Measurements from ENCODE around the gene DGKQ. TPM values are rescaled to one million over a fixed set of nuclear protein-coding genes. Genes with fewer than 3 reads are reported as not detected.

DGKQ gene
- total and polyA plus RNA-seq, 2 of the 8 experiments (the other 6 are each of a cell fraction or from before 2014, with no cell fraction given): 7.3 to 9.7 TPM

- H3K79me2 ChIP-seq (ENCODE audit: control insufficient read depth in 1 of 2, insufficient read depth in 2 of 2, low read length in 2 of 2): peaks cover 8 to 36% of the 10 kb centered on the region in 2 experiments
- ChIA-PET POLR2A (ENCODE audit: partially characterized antibody) (no interaction called here), CTCF (ENCODE audit: partially characterized antibody) (interaction anchor here (1.5 to 1.6 kb wide), 2 partner anchors 13 to 16 kb away, joined by 4 to 6 read pairs; no protein-coding TSS in a partner anchor)
- H4K91ac ChIP-seq (replicated peaks; ENCODE audit: insufficient read length, low read length): no peak overlapping the region
- 91% methylated on average over 4 of the region's 4 CpGs; no CpG with 5 or more reads in 1 of the 2 experiments for WGBS, 2 experiments (ENCODE audit: extremely low coverage in 1 of 2, insufficient coverage in 1 of 2, insufficient read length in 1 of 2, insufficient replicate concordance in 2 of 2, low coverage in 1 of 2, low lambda C conversion rate in 2 of 2, missing lambda C conversion rate in 1 of 2)
- no peak overlapping the region for H2BK12ac ChIP-seq (ENCODE audit: low read depth, low read length)
- H4K20me1 ChIP-seq (replicated peaks in 1 of 2; ENCODE audit: control insufficient read depth in 1 of 2, insufficient read depth in 2 of 2, low read length in 2 of 2): peaks cover 6 to 9% of the 10 kb centered on the region in 2 experiments
- H2AFZ ChIP-seq (ENCODE audit: low read length): no peak overlapping the region
- no peak overlapping the region for H3K4me3 ChIP-seq (ENCODE audit: extremely low read depth in 1 of 4, insufficient read depth in 2 of 4, low read depth in 3 of 4, low read length in 4 of 4)
- H3K79me1 ChIP-seq (ENCODE audit: low read depth, low read length): peaks cover 8% of the 10 kb centered on the region
- no peaks in the 10 kb centered on the region for H3K27me3 ChIP-seq (replicated peaks in 1 of 4; ENCODE audit: control insufficient read depth in 3 of 4, extremely low read depth in 1 of 4, insufficient read depth in 3 of 4, low read length in 3 of 4)
- no peak overlapping the region for H3K4ac ChIP-seq (replicated peaks; ENCODE audit: insufficient read length, low read depth, low read length)
- H3K18ac ChIP-seq (ENCODE audit: extremely low read depth, low read length): no peak overlapping the region
- H2BK15ac ChIP-seq (ENCODE audit: low read length): no peak overlapping the region
- no peak overlapping the region for H3K56ac ChIP-seq (replicated peaks; ENCODE audit: insufficient read length, low read depth, low read length)
- no peaks in the 10 kb centered on the region for H3K4me1 ChIP-seq (replicated peaks in 1 of 4; ENCODE audit: control insufficient read depth in 3 of 4, insufficient read depth in 4 of 4, low read length in 3 of 4)
- H3K9ac ChIP-seq (replicated peaks in 1 of 4; ENCODE audit: extremely low read depth in 1 of 4, low read depth in 3 of 4, low read length in 3 of 4): no peak overlapping the region; a peak in 1 of 7 replicates
- no peak for FAIRE-seq
- no peak for DNase-seq (ENCODE audit: low read depth in 1 of 2, low spot score in 2 of 2)
- H2BK20ac ChIP-seq (ENCODE audit: low read length): no peak overlapping the region
- H3K14ac ChIP-seq (ENCODE audit: insufficient read length): no peak overlapping the region
- no peaks in the 10 kb centered on the region for H3K23me2 ChIP-seq (ENCODE audit: low read depth, low read length)
- no peak overlapping the region for H3K23ac ChIP-seq (ENCODE audit: insufficient read length)
- H4K5ac ChIP-seq (ENCODE audit: insufficient read length, low read depth, low read length): no peak overlapping the region
- H2AK5ac ChIP-seq (ENCODE audit: low read depth, low read length): no peak overlapping the region
- no peak overlapping the region for H4K8ac ChIP-seq (ENCODE audit: extremely low read depth, insufficient read depth, low read length)
- H3K9me3 ChIP-seq (ENCODE audit: insufficient read depth in 2 of 2, low read depth in 1 of 2, low read length in 1 of 2): no peaks in the 10 kb centered on the region
- no peak overlapping the region; the same call in 1 of the 2 replicates for H2BK5ac ChIP-seq (ENCODE audit: low read depth, low read length)
- no peak overlapping the region for H3K27ac ChIP-seq (ENCODE audit: low read depth, low read length)
- H3K36me3 ChIP-seq (ENCODE audit: control insufficient read depth in 2 of 4, insufficient read depth in 4 of 4, low read length in 3 of 4): peaks cover 0 to 8% (median 3%) of the 10 kb centered on the region in 4 experiments; a peak in 3 of 8 replicates
- H2BK120ac ChIP-seq (replicated peaks; ENCODE audit: low read depth, low read length): no peak overlapping the region
- no peak overlapping the region for H3K4me2 ChIP-seq (ENCODE audit: insufficient read depth in 1 of 2, low read depth in 2 of 2, low read length in 2 of 2)
- no peak for TF ChIP-seq JUN (IDR thresholded peaks at IDR 0.05; ENCODE audit: low read depth, low read length)
- no peak for TF ChIP-seq POLR2AphosphoS5 (IDR thresholded peaks at IDR 0.05; ENCODE audit: low read depth, low read length)
- no peak for TF ChIP-seq CHD1 (IDR thresholded peaks at IDR 0.05; ENCODE audit: low read depth, low read length)
- TF ChIP-seq NRF1 (IDR thresholded peaks at IDR 0.05; ENCODE audit: low read depth, low read length): no peak
- no peak for TF ChIP-seq ATF3 (IDR thresholded peaks at IDR 0.05; ENCODE audit: insufficient read depth, low read depth, low read length)
- TF ChIP-seq EP300 (IDR thresholded peaks at IDR 0.05; ENCODE audit: borderline replicate concordance in 1 of 2, low read depth in 2 of 2, low read length in 2 of 2): no peak
- no peak for TF ChIP-seq GABPA (IDR thresholded peaks at IDR 0.05; ENCODE audit: borderline replicate concordance, insufficient read depth, low read length)
- TF ChIP-seq YY1 (IDR thresholded peaks at IDR 0.05; ENCODE audit: low read depth, low read length): no peak
Observed at GRCh38 chr4:913280-913618, 60.1 kb downstream of the DGKQ start.

All from H1 (cell line).